Loucy (cell line): ENCODE data around the gene SYNE2.

ENCODE experiments used
- H2AFZ ChIP-seq: fragments of 200-600 bp; sonication (generic); 2 replicates; pipeline ENCODE4 v1.6.0; 2016; ENCODE audit warnings: antibody characterized with exemption, mild to moderate bottlenecking, low read length, moderate library complexity
- H3F3A ChIP-seq: fragments of 200-600 bp; 2 replicates; pipeline ENCODE4 v1.6.0; 2016; ENCODE audit warnings: antibody characterized with exemption, low read depth, mild to moderate bottlenecking
- H3K27me3 ChIP-seq: fragments of 200-600 bp; sonication (generic); 2 replicates; pipeline ENCODE4 v1.6.1; 2014; ENCODE audit warnings: low read length, mild to moderate bottlenecking; ENCODE audit not compliant: insufficient read depth, poor library complexity, severe bottlenecking
- H3K36me3 ChIP-seq: fragments of 200-600 bp; sonication (generic); 2 replicates; pipeline ENCODE4 v1.6.1; 2016; ENCODE audit warnings: low read length; ENCODE audit not compliant: insufficient read depth
- H3K4me1 ChIP-seq: fragments of 200-600 bp; sonication (generic); 2 replicates; pipeline ENCODE4 v1.5.1; 2014; ENCODE audit warnings: low read length, mild to moderate bottlenecking; ENCODE audit not compliant: insufficient read depth, poor library complexity, severe bottlenecking
- H3K4me2 ChIP-seq: fragments of 200-600 bp; sonication (generic); 2 replicates; pipeline ENCODE4 v1.6.0; 2014; ENCODE audit warnings: antibody characterized with exemption, low read length, low read depth, mild to moderate bottlenecking; ENCODE audit not compliant: poor library complexity, severe bottlenecking
- H3K4me3 ChIP-seq: fragments of 200-600 bp; sonication (generic); 2 replicates; pipeline ENCODE4 v1.5.1; 2014; ENCODE audit warnings: low read length, mild to moderate bottlenecking, mixed read lengths; ENCODE audit not compliant: poor library complexity, severe bottlenecking
- H3K79me2 ChIP-seq: fragments of 200-600 bp; sonication (generic); 2 replicates; pipeline ENCODE4 v1.6.1; 2014; ENCODE audit warnings: low read length; ENCODE audit not compliant: insufficient read depth
- H3K9ac ChIP-seq: fragments of 200-600 bp; sonication (generic); 2 replicates; pipeline ENCODE4 v1.6.0; 2014; ENCODE audit warnings: mild to moderate bottlenecking, low read depth, low read length, moderate library complexity; ENCODE audit not compliant: poor library complexity, severe bottlenecking
- H3K9me2 ChIP-seq: fragments of 200-600 bp; sonication (generic); replicated peaks from 2 replicates; pipeline ENCODE4 v1.6.1; 2016; ENCODE audit warnings: low read depth, low read length, mixed read lengths
- H3K9me3 ChIP-seq: fragments of 200-600 bp; sonication (generic); 2 replicates; pipeline ENCODE4 v1.6.1; 2014; ENCODE audit warnings: mild to moderate bottlenecking, antibody characterized with exemption, low read length, low read depth; ENCODE audit not compliant: insufficient read depth
- H4K20me1 ChIP-seq: fragments of 200-600 bp; sonication (generic); 2 replicates; pipeline ENCODE4 v1.6.0; 2014; ENCODE audit warnings: antibody characterized with exemption, low read length, mild to moderate bottlenecking; ENCODE audit not compliant: insufficient read depth, poor library complexity, severe bottlenecking
- EZH2phosphoT487 ChIP-seq: fragments of 200-600 bp; IDR thresholded peaks from 2 replicates; pipeline ENCODE4 v1.6.1; 2018; ENCODE audit warnings: antibody characterized with exemption, mild to moderate bottlenecking, moderate library complexity, borderline replicate concordance
- TF ChIP-seq, protein P1 (sequence below): fragments of 200-600 bp; sonication (generic); conservative IDR thresholded peaks from 2 replicates; pipeline ENCODE4 v1.5.1; 2014; ENCODE audit warnings: mild to moderate bottlenecking, antibody characterized with exemption, low read length

The SYNE2 gene

DNA sequence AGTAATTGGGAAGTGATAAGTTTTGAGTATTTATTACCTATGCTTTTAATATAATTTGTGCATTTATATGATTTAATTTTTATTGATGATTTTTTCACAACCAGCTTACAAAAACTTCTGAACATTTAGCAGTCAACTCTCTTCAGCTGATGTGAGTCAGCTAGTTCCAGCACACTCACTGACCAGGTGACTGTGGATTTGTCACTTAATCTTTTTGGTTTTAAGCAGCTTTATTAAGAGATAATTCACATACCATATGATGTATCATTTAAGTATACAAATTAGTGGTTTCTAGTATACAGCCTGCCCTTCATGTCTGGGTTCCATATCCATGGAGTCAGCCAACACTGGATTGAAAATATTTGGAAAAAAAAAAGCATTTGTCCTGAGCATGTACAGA is 103.5 kb downstream of the SYNE2 start:
- Histone ChIP-seq H3K9ac (no peak overlapping the region), H3K4me1 (peaks cover 5% of the 10 kb centered on the region), H3K27me3 (no peaks in the 10 kb centered on the region), H3K9me3 (no peaks in the 10 kb centered on the region), H3K36me3 (peaks cover 11% of the 10 kb centered on the region; the same call in 1 of the 2 replicates), H3K79me2 (no peaks in the 10 kb centered on the region), H2AFZ (no peak overlapping the region), H3F3A (no peaks in the 10 kb centered on the region), H3K9me2 (no peaks in the 10 kb centered on the region), H3K4me3 (no peak overlapping the region), H4K20me1 (no peaks in the 10 kb centered on the region), H3K4me2 (no peak overlapping the region)
- TF ChIP-seq EZH2phosphoT487: no peak
- TF ChIP-seq, protein P1, sequence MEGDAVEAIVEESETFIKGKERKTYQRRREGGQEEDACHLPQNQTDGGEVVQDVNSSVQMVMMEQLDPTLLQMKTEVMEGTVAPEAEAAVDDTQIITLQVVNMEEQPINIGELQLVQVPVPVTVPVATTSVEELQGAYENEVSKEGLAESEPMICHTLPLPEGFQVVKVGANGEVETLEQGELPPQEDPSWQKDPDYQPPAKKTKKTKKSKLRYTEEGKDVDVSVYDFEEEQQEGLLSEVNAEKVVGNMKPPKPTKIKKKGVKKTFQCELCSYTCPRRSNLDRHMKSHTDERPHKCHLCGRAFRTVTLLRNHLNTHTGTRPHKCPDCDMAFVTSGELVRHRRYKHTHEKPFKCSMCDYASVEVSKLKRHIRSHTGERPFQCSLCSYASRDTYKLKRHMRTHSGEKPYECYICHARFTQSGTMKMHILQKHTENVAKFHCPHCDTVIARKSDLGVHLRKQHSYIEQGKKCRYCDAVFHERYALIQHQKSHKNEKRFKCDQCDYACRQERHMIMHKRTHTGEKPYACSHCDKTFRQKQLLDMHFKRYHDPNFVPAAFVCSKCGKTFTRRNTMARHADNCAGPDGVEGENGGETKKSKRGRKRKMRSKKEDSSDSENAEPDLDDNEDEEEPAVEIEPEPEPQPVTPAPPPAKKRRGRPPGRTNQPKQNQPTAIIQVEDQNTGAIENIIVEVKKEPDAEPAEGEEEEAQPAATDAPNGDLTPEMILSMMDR: no peak

DNA sequence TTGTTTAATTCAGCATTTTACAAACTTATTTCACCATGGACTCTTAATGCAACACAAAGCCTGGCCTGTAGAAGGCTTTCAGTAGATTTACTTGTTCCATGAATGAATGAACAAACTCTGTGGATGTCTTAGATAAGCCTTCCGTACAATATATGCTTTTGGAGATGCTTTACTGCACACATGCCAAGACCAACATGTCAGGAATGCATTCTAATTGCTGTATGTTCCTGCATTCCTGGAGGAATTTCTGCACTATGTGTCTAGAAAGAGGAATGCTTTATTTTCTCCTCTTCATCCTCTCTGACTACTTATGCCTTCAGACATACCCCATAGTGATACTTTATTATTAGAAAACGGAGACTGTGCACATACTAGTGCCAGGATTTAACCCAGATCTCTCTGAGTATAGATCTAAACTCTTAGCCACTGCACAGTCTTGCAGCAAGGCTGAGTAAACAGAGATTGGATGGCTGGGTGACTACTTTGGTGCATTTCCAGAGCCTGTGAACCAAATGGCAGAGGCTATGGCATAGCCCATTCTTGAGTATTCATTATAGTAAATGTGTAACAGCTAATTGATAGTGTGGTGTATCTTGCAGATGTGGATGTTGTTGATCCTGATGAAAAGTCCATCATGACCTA is 108.2 kb downstream of the SYNE2 start:
- no peaks in the 10 kb centered on the region for H3K27me3 ChIP-seq
- no peak overlapping the region for H3K9ac ChIP-seq
- H3K4me2 ChIP-seq: no peak overlapping the region
- no peak overlapping the region for H2AFZ ChIP-seq
- no peaks in the 10 kb centered on the region for H3K9me2 ChIP-seq
- H4K20me1 ChIP-seq: no peaks in the 10 kb centered on the region
- no peaks in the 10 kb centered on the region for H3K9me3 ChIP-seq
- H3K36me3 ChIP-seq: peaks cover 4% of the 10 kb centered on the region; the same call in 1 of the 2 replicates
- no peaks in the 10 kb centered on the region for H3K79me2 ChIP-seq
- H3K4me3 ChIP-seq: no peak overlapping the region
- TF ChIP-seq EZH2phosphoT487: no peak
- TF ChIP-seq, protein P1: no peak
- no peaks in the 10 kb centered on the region for H3K4me1 ChIP-seq
- no peaks in the 10 kb centered on the region for H3F3A ChIP-seq

DNA sequence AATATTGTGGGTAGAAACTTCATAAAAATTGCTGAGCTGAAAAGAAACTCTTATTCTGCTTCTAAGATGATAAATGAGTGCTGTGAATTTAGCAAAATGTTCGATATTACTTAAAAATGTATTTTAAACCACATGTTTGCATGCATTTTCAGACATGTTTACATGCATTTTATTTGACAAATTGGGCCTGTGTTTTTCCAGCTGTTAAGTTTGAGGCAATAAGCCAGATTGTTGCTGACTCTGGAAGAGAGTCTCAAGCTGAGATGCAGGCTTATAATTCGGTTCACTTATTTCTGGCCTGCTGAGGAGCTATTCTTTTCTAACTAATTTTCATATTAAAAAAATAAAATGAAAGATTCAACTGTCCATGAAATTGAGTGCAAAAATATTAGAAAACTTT is 110.1 kb downstream of the SYNE2 start:
- Histone ChIP-seq H3K36me3 (no peaks in the 10 kb centered on the region; the same call in 1 of the 2 replicates), H3K9me2 (no peaks in the 10 kb centered on the region), H3K9me3 (no peaks in the 10 kb centered on the region), H3F3A (no peaks in the 10 kb centered on the region), H3K4me2 (no peak overlapping the region), H4K20me1 (no peaks in the 10 kb centered on the region), H3K4me1 (no peaks in the 10 kb centered on the region), H3K79me2 (no peaks in the 10 kb centered on the region), H3K9ac (no peak overlapping the region), H2AFZ (no peak overlapping the region), H3K4me3 (no peak overlapping the region), H3K27me3 (no peaks in the 10 kb centered on the region)
- no peak for TF ChIP-seq EZH2phosphoT487
- TF ChIP-seq, protein P1: no peak
